ENCODE data around the gene MGLL.

DNA sequence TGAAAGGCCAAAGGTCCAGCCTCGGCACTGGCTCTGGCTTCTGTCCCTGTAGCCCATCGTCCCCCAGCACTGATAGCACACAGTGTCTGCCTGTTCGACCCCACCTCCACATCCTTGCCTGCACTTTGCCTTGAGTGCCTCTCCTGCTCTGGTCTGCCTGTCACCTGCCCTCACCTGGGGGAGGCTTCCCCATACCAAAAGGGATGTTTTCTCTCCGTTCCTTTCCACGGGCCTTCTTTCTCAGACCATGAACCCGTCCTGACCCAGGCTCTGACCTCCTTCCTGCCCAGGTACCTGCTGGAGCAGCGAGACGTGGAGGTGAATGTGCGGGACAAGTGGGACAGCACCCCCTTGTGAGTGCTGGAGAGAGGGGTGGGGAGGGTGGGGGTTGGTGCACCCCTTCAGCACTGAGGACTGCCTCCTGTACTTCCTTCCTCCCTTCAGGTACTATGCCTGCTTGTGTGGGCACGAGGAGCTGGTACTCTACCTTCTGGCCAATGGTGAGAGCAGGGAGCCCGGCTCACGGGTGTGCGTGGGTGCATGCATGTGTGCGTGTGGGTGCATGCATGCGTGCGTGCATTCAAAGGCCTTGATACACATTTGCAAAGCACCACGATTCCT is 148.1 kb downstream of the MGLL start:
- no peak for TF ChIP-seq PURB (CRISPR knock-in tag; IDR thresholded peaks at IDR 0.05; ENCODE audit: low read depth)
- TF ChIP-seq, protein P1, sequence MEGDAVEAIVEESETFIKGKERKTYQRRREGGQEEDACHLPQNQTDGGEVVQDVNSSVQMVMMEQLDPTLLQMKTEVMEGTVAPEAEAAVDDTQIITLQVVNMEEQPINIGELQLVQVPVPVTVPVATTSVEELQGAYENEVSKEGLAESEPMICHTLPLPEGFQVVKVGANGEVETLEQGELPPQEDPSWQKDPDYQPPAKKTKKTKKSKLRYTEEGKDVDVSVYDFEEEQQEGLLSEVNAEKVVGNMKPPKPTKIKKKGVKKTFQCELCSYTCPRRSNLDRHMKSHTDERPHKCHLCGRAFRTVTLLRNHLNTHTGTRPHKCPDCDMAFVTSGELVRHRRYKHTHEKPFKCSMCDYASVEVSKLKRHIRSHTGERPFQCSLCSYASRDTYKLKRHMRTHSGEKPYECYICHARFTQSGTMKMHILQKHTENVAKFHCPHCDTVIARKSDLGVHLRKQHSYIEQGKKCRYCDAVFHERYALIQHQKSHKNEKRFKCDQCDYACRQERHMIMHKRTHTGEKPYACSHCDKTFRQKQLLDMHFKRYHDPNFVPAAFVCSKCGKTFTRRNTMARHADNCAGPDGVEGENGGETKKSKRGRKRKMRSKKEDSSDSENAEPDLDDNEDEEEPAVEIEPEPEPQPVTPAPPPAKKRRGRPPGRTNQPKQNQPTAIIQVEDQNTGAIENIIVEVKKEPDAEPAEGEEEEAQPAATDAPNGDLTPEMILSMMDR (IDR thresholded peaks at IDR 0.05 in 2 of 3, conservative IDR thresholded peaks at IDR 0.05 in 1 of 3; ENCODE audit: insufficient read depth in 2 of 3, low read depth in 1 of 3, low read length in 3 of 3): no peak
